Osteocyte (in vitro differentiated cells): ENCODE data around the gene SPTBN1. TPM values are rescaled to one million over a fixed set of nuclear protein-coding genes. Genes with fewer than 3 reads are reported as not detected.

Experiments
- DNase-seq: peaks from one replicate; pipeline ENCODE4 v3.0.0; 2021; ENCODE audit warnings: mixed read lengths; ENCODE audit not compliant: unreplicated experiment; ENCODE audit errors: extremely low spot score
- H3K27ac Mint-ChIP-seq: one replicate; pipeline ENCODE4 v1.8.0; 2021; ENCODE audit warnings: mild to moderate bottlenecking, mixed read lengths; ENCODE audit not compliant: unreplicated experiment
- H3K27me3 Mint-ChIP-seq: one replicate; pipeline ENCODE4 v1.8.0; 2021; ENCODE audit warnings: mixed read lengths; ENCODE audit not compliant: unreplicated experiment
- H3K36me3 Mint-ChIP-seq: one replicate; pipeline ENCODE4 v1.8.0; 2021; ENCODE audit warnings: mixed read lengths; ENCODE audit not compliant: unreplicated experiment
- H3K4me1 Mint-ChIP-seq: one replicate; pipeline ENCODE4 v1.8.0; 2021; ENCODE audit warnings: mixed read lengths; ENCODE audit not compliant: unreplicated experiment
- H3K4me3 Mint-ChIP-seq: one replicate; pipeline ENCODE4 v1.8.0; 2021; ENCODE audit warnings: mild to moderate bottlenecking, moderate library complexity, mixed read lengths; ENCODE audit not compliant: unreplicated experiment
- H3K9me3 Mint-ChIP-seq: one replicate; pipeline ENCODE4 v1.8.0; 2021; ENCODE audit warnings: mixed read lengths; ENCODE audit not compliant: unreplicated experiment
- CTCF ChIP-seq: fragments of 200-600 bp; sonication (generic); IDR thresholded peaks from 2 replicates; pipeline ENCODE4 v1.5.0; 2021; ENCODE audit warnings: antibody characterized with exemption, mild to moderate bottlenecking, moderate library complexity
- total RNA-seq: library from RNA; stranded (reverse); gene quantifications from 2 replicates; pipeline ENCODE4 v1.2.1, GENCODE V29; 2021

SPTBN1 gene
- total RNA-seq, 1 donor from 2014 or later = 248 TPM

GRCh38 chr2:54434229-54434628 lies 21.9 kb upstream of the SPTBN1 start:
- TF ChIP-seq CTCF = no peak
- DNase-seq = no peak
- H3K36me3 Mint-ChIP-seq = no peaks in the 10 kb centered on the region
- H3K4me1 Mint-ChIP-seq = peaks cover 7% of the 10 kb centered on the region
- no peak overlapping the region for H3K4me3 Mint-ChIP-seq
- no peaks in the 10 kb centered on the region for H3K27me3 Mint-ChIP-seq
- H3K27ac Mint-ChIP-seq = no peak overlapping the region
- H3K9me3 Mint-ChIP-seq = no peaks in the 10 kb centered on the region

GRCh38 chr2:54434711-54435110 lies 21.4 kb upstream of the SPTBN1 start:
- no peak for TF ChIP-seq CTCF
- no peak overlapping the region for H3K4me3 Mint-ChIP-seq
- no peak overlapping the region for H3K27ac Mint-ChIP-seq
- DNase-seq = no peak
- no peaks in the 10 kb centered on the region for H3K36me3 Mint-ChIP-seq
- H3K4me1 Mint-ChIP-seq = peaks cover 7% of the 10 kb centered on the region
- no peaks in the 10 kb centered on the region for H3K27me3 Mint-ChIP-seq
- no peaks in the 10 kb centered on the region for H3K9me3 Mint-ChIP-seq

GRCh38 chr2:54435325-54436226 lies 20.6 kb upstream of the SPTBN1 start:
- Mint-ChIP-seq H3K4me1 (peaks cover 4% of the 10 kb centered on the region), H3K4me3 (no peak overlapping the region), H3K27ac (no peak overlapping the region), H3K9me3 (no peaks in the 10 kb centered on the region), H3K36me3 (no peaks in the 10 kb centered on the region), H3K27me3 (no peaks in the 10 kb centered on the region)
- no peak for TF ChIP-seq CTCF
- DNase-seq = no peak

GRCh38 chr2:54437588-54437987 lies 18.5 kb upstream of the SPTBN1 start:
- Mint-ChIP-seq H3K9me3 (no peaks in the 10 kb centered on the region), H3K27me3 (no peaks in the 10 kb centered on the region)

More at GRCh38 chr2:54437588-54437987, 18.5 kb upstream of the SPTBN1 start:
- no peak for TF ChIP-seq CTCF
- no peaks in the 10 kb centered on the region for H3K36me3 Mint-ChIP-seq
- H3K4me1 Mint-ChIP-seq = peaks cover 3% of the 10 kb centered on the region
- H3K27ac Mint-ChIP-seq = no peak overlapping the region
- no peak overlapping the region for H3K4me3 Mint-ChIP-seq
- no peak for DNase-seq
